SU-DHL-6 (cell line): Measurements from ENCODE around the gene RNF220.

Source experiments
- EZH2phosphoT487 ChIP-seq: fragments of 200-600 bp; sonication (generic), shearing (Covaris generic); conservative IDR thresholded peaks from 2 replicates; pipeline ENCODE4 v1.6.1; 2018; ENCODE audit warnings: mild to moderate bottlenecking, antibody characterized with exemption, low read length, moderate library complexity, mixed read lengths
- TF ChIP-seq, protein P1 (sequence below): fragments of 200-600 bp; sonication (generic); IDR thresholded peaks from one replicate; pipeline ENCODE4 v1.5.1; 2017; ENCODE audit warnings: antibody characterized with exemption, mild to moderate bottlenecking, low read length, moderate library complexity; ENCODE audit not compliant: insufficient read depth, poor library complexity, severe bottlenecking

DNA sequence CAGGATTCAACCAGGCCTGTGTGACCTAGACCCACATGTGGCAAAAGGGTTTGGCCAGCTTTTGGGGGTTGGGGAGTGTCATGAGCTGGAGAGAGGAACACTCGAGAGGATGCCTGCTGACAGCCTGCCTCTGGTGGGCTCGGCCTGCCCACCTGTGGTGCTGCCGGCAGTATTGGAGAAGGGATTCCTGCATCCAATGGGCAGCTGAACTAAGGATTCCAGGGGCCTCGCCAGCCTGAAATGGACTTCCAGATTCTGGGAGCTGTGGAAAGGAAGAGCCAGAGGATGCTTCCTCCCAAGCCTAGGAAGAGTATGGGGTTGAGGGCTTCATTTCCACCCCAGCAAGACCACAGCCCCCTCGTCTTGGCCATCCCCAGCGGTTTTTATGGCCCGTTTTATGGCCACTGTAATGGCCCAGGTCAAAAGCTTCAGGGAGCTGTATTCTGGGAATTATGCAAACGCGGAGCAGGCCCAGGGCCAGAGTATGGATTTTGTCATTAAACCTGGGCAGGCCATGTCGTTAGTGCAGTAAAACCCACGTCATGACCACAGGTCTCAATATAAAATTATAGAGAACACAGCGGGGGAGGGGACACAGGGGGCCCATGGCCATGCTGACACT lies 205.6 kb downstream of the RNF220 start:
- TF ChIP-seq, protein P1, sequence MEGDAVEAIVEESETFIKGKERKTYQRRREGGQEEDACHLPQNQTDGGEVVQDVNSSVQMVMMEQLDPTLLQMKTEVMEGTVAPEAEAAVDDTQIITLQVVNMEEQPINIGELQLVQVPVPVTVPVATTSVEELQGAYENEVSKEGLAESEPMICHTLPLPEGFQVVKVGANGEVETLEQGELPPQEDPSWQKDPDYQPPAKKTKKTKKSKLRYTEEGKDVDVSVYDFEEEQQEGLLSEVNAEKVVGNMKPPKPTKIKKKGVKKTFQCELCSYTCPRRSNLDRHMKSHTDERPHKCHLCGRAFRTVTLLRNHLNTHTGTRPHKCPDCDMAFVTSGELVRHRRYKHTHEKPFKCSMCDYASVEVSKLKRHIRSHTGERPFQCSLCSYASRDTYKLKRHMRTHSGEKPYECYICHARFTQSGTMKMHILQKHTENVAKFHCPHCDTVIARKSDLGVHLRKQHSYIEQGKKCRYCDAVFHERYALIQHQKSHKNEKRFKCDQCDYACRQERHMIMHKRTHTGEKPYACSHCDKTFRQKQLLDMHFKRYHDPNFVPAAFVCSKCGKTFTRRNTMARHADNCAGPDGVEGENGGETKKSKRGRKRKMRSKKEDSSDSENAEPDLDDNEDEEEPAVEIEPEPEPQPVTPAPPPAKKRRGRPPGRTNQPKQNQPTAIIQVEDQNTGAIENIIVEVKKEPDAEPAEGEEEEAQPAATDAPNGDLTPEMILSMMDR: no peak
- no peak for TF ChIP-seq EZH2phosphoT487
